Endothelial cell of hepatic sinusoid (primary cell): ENCODE measurements around the gene GIPR.
"Not testable (repeated sequence)": the region's sequence is repeated elsewhere in the genome, so short reads cannot be mapped to it uniquely, and the experiment has no call there.

Source experiments
- in situ Hi-C: cut with HindIII; loops from 2 replicates; pipeline ENCODE4 v1.10.0; 2017; ENCODE audit warnings: low sequenced_read_pairs

The GIPR gene

GRCh38 chr19:45645631-45646344 lies 22.2 kb upstream of the GIPR start:
- in situ Hi-C loops, result no loop called here

GRCh38 chr19:45646345-45646698 lies 21.7 kb upstream of the GIPR start:
- in situ Hi-C loops, result no loop called here

DNA sequence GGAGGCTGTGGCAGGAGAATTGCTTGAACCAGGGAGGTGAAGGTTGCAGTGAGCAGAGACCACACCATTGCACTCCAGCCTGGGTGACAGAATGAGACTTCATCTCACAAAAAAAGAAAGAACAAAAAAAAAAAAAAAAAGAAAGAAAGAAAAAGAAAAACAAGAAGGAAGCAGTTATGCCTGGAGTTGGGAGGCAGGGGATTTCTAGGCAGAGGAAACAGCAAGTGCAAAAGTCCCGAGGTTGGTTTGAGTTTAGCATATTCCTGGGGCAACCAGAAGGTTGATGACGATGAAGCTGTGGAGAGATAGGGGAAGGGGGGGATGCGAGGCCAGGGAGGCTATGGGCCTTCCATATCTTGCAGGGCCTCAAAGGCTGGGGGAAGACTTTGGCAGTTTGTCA lies 17.3 kb upstream of the GIPR start:
- in situ Hi-C loops, result no loop called here

DNA sequence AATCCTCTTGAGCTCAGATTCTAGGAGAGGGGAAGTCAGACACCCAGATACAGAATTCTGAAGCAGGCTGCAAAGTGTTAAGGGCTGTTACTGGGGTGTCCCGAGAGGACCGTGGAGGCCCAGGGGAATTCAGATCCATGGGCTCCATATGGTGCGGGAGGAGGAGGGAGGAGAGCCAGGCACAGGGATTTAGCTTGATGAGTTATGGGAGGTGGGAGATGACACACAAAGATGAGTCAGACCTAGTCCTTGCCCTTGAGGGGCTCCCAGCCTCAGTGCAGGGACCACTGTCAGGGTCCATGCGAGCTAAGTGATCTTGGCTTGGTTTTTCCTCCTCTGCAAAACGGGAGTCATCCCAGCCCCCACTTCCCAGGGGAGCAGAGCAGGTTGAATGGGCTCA lies 14.4 kb upstream of the GIPR start:
- in situ Hi-C loops, result no loop called here

GRCh38 chr19:45655073-45655472 lies 12.9 kb upstream of the GIPR start:
- in situ Hi-C loops, result no loop called here

GRCh38 chr19:45657520-45658167 lies 10.4 kb upstream of the GIPR start:
- in situ Hi-C loops, result no loop called here

DNA sequence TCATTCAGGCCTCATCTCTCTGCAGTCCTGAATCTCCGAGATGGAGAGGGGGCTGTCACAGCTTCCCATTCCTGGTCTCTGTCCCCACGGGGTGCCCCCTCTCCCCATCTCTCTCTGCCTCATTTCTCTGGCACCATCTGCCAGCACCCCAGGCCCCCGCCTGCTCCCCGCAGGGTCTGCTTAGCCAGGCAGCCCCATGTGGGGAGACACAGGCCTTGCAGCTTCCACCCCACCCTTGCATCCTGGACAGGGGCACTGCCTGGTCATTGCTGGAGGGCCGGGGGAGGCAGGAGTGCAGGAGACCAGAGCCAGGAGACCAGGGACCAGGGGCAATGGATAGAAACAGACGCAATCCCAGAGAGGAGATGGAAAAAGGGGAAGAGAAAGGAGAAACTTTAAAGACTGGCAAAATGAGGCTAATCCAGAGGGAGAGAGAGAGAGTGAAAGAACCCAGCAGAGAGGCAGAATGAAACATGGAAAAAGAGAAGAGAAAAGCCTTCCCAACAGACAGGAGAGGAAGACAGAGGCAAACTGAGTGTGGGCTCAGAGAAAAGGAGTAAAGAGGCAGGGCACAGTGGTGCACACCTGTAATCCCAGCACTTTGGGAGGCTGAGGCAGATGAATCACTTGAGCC lies 8.8 kb upstream of the GIPR start:
- in situ Hi-C loops, result no loop called here

GRCh38 chr19:45660636-45661035 lies 7.4 kb upstream of the GIPR start:
- in situ Hi-C loops, result no loop called here

- in situ Hi-C loops, result no loop called here
These were observed 4.2 kb upstream of the GIPR start for GRCh38 chr19:45663800-45664199.

DNA sequence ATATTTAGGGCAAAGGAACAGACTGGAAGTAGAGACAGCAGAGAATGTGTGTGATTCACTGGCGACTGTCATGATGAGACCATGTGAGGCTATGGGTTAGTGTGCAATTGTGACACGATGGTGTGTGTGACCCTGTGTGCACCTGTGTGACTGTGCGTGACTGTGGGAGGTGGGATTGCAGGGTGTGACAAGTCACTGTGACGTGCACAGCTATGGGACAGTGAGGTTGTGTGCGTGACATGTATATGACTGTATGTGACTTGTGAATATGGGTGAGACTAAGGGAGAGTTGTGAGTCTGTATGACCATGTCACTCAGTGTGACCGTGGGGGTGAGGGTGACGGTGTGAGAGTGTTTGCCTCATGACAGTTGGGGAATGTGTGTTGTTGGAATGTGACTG lies 3.4 kb upstream of the GIPR start:
- in situ Hi-C loops, result no loop called here

DNA sequence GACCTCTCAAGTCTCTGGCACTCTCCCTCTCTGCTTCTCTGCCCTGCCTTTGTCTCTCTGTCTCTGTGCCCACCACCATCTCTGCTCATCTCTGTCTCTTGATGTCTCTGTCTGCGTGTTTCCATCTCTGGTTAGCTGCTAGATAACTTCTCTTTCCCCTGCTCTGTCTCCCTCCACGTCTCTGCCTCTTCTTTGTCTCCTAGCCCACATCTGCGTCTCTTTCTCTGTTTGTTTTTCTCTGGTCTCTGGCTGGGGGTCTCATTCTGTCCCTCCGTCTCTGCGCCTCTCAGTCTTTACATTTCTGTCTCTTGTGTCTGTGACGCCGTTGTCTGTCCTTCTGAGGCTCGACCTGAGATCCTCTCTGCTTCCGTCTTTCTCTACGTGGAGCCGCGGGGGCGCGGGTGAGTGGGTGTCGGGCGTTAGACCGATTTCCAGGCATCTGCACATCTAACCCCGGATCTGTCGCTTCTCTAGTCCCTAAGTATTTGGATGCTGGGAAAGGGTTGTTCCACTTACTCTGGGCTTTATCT lies 386 bp downstream of the GIPR start:
- in situ Hi-C loops, result no loop called here

GRCh38 chr19:45670670-45671453 lies 2.8 kb downstream of the GIPR start:
- in situ Hi-C loops, result no loop called here

- in situ Hi-C loops, result no loop called here
These were observed 6.9 kb downstream of the GIPR start for GRCh38 chr19:45674946-45675345.

- in situ Hi-C loops, result no loop called here
These were observed 8.8 kb downstream of the GIPR start for GRCh38 chr19:45676851-45677263.

DNA sequence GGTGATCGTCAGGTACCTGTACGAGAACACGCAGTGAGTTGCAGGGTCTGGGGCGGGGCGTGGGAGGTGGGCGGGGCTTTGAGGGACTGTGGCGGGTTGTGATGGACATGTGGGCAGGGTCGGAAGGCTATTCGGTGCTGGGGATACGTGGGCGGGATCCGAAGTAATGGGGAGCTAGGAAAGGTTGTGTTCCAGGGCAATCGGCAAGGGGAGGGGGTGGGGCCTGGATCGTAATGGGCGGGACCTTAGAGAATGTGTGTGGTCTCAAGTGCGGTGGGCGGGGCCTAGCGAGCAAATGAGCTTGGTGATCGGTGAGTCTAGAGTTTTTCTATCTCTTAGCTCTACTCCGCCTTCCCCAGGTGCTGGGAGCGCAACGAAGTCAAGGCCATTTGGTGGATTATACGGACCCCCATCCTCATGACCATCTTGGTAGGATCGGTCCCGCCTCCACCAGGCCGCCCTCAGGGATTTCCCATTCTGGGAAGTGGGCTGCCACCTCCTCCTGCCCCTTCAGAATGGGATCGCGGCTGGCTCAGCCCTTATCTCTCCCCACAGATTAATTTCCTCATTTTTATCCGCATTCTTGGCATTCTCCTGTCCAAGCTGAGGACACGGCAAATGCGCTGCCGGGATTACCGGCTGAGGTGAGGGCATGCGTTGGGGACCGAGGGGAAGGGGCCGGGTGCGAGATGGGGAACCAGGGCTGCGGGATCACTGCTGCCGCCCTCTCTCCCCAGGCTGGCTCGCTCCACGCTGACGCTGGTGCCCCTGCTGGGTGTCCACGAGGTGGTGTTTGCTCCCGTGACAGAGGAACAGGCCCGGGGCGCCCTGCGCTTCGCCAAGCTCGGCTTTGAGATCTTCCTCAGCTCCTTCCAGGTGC lies 9.6 kb downstream of the GIPR start:
- in situ Hi-C loops, result no loop called here

DNA sequence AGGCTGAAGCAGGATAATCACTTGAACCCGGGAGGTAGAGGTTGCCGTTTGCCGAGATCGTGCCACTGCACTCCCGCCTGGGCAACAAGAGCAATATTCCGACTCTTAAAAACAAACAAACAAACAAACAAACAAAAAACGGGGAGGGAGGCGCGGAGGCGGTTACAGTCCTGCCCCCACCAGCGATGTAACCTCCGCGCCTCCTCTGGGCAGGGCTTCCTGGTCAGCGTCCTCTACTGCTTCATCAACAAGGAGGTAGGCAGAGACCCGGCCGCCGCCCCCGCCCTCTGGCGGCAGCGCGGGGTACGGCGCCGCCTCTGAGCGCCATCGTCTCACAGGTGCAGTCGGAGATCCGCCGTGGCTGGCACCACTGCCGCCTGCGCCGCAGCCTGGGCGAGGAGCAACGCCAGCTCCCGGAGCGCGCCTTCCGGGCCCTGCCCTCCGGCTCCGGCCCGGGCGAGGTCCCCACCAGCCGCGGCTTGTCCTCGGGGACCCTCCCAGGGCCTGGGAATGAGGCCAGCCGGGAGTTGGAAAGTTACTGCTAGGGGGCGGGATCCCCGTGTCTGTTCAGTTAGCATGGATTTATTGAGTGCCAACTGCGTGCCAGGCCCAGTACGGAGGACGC lies 13.5 kb downstream of the GIPR start:
- in situ Hi-C loops, result no loop called here

DNA sequence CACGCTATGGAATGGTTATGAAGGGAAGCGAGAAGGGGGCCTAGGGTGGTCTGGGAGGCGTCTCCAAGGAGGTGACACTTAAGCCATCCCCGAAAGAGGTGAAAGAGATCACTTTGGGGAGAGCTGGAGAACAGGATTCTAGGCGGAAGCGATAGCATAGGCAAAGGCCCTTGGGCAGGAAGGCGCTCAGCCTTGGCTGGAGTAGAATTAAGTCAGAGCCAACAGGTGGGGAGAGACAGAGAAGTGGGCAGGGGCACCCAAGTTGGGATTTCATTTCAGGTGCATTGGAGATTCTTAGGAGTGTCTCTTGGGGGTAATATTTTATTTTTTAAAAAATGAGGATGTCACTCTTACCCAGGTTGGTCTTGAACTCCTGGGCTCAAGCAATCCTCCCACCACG lies 14.1 kb downstream of the GIPR start:
- in situ Hi-C loops, result no loop called here

DNA sequence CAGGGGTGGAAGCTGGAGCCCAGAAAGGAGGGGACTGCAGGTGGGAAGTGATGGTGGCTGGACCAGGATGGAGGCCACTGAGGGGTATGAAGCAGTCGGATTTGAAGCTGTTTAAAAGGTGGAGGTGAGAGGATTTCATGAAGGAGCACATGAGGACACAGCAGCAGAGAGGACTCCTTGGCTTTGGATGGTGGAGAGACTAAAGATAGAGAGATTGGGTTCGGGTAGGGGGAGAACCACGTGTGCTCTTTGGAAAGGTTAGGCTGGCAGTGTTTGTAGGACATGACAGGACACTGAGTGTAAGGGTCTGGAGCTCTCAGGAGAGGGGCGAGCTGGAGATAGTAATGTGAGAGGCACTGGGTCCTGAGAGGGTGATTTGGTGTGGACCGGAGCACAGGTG lies 14.9 kb downstream of the GIPR start:
- in situ Hi-C loops, result no loop called here

GRCh38 chr19:45685045-45685444 lies 17.0 kb downstream of the GIPR start:
- in situ Hi-C loops, result not testable (repeated sequence)

DNA sequence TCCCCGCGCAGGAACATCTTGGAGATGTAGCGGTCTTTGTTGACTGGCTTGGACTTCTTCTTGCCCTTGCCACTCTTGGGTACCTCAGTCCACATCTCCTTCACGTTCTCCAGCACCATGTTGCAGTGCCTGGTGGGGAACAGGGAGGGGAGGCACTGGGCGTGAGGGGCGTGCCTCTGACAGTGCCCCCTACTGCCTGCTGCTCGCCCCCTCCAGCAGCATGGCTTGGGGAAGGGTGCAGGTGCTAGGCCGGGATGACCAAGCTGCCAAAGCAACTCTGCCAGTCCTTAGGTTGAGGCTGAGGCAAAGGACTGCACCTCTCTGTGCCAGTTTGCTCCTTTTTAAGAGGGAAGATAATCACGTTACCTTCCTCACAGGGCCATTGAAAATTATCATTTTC lies 19.6 kb downstream of the GIPR start:
- in situ Hi-C loops, result no loop called here
